NCI-H2196 treated with DMSO at 0.1 percent for 48 hours (cell line): ENCODE measurements around the gene USH1C.

Experiments used
- DNase-seq: peaks from one replicate; lab custom pipeline; 2025; ENCODE audit not compliant: unreplicated experiment; lab: John Stamatoyannopoulos, UW

Gene USH1C

GRCh38 chr11:17550450-17551346, 6.5 kb upstream of the USH1C start:
- no peak for DNase-seq

DNA sequence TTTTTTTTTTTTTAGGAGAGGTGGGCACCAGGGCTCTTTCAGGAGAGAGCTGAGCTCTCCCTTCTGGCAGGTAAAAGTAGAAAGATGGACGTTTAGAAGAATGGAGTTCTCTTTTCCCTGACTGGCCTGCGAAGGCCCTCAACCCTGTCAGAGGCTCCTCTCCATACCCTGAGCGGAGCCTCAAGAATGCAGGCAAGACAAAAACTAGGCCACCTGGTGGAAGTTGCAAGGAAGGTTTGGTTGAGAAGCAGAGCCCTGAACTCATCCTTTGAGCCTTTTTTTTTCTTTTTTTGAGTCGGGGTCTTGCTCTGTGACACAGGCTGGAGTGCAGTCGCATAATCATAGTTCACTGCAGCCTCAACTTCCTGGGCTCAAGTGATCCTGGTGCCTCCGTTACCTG, 4.2 kb upstream of the USH1C start:
- DNase-seq, result no peak

DNA sequence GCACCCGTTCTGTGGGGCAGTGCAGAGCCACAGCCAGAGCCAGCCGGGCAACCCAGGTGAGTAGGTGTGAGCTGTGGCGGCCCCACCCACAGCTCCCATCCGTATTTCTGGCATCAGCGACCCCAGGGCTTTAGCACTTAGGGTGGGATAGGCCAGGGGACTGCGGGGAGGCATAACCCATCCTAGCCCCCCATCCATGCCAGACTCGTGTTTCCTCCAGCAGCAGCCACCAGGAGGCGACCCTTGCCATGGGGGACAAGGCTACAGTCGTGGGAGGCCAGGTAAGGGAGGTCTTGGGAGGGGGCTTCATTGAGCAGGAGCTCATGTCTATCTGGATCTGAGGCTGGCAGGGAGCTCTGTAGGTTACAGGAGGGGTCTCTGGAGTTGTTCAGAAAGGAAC, 3.7 kb upstream of the USH1C start:
- DNase-seq, result no peak

DNA sequence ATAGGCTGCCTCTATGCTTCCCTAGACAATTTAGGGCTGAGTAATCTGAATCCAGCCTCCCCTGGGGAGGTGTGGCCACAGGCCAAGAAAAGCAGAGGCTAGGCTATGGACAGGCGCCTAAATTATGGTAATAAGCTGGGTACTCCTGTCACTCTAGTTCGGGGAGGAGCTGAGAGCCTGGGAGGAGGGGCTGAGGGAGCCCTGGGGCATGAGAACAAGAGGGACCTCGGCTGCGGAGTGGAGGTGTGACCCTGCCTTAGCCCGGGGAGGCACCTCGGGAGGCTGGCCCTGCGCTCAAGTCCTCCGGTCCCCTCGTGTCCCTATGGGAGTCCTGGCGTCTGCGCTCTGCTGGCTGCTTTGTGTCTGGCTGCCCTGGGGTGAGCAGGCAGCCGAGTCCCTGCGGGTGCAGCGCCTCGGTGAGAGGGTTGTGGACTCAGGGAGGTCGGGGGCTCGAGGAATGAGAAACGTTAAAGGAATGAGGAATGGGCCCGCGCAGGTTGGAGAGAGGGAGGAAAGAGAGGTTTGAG, 2.9 kb upstream of the USH1C start, which contains the start of gene OTOG:
Gene OTOG, plus strand, starts transcription at position 209 of the 527 bp plus-strand sequence. Its CDS starts 114 bp downstream, at position 323.
- peak; percentile 57 for DNase-seq

GRCh38 chr11:17546240-17546639, 2.0 kb upstream of the USH1C start:
- DNase-seq, result no peak

DNA sequence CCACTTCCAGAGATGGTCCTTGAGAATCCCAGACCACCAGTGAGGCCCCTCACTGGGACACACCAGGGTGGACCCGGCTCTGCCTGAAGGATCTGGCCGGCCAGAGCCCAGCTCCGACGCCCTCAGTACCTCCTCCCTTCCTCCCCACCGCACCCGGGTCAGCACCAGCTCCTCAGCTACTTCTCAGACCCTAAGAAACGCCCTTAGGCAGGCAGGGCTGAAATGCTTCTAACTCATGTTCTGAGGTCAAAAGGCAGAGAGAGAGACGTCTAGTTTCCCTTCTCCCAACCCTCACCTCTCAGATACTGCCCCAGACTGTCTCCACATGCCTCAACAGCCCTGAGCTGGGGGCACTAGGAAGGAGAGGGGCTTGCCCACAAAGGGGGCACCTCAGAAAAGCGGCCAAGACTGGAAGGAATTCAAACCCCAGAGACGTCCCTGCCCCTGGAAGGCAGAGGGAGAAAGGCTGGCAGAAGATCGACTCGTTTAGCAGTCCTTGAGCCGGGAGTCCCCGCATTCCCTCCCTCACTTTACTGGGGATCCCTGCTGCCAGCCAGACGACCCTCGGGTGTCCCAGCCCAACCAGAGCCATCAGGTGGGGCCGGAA, 539 bp downstream of the USH1C start:
- DNase-seq, result no peak

- no peak for DNase-seq
Measured at GRCh38 chr11:17543041-17543440, 1.2 kb downstream of the USH1C start.

DNA sequence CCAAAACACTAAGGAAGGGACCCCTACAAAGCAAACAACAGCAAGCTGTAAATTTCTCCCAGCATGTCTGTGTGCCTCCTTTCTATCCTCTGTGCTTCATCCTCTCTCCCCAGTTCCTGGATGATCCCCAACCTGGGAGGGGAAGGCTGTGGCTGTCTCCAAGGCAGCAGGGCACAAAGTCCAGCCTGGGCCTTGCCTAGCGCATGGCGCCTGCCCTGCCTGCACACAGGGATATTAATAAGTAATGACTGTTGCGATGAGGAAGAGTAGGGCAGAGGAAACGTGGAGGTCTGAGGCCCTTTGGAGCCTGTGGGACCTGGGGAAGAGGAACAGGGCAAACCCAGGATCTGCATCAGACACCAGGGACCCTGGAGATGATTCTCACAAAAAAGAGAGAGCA, 2.0 kb downstream of the USH1C start:
- DNase-seq, result no peak

DNA sequence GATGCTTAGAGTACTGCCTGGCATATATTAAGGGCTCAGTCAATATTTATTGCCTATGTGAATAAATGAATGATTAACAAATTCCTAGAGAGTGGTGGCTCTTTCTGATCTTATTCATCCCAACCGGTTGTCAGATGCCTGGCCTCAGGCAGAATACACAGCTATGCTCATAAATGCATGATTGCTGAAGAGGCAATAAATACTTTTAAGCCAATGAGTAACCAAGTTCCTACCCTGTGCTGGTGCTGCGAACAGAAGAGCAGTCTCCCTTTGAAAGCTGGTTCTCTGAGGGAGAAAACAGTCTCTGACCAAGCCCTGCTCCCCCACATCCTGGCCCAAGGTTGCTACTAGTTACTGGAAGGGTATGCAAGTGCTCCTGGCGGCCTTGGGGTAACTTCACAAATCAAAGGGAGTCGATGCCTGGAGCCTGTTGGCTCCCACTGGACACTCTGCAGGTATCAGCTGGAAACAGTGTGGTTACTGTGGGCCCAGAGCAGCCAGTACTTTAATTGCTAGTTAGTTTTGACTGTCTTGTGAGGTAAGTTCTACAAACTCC, 2.8 kb downstream of the USH1C start:
- no peak for DNase-seq

GRCh38 chr11:17540807-17541206, 3.4 kb downstream of the USH1C start:
- no peak for DNase-seq

DNA sequence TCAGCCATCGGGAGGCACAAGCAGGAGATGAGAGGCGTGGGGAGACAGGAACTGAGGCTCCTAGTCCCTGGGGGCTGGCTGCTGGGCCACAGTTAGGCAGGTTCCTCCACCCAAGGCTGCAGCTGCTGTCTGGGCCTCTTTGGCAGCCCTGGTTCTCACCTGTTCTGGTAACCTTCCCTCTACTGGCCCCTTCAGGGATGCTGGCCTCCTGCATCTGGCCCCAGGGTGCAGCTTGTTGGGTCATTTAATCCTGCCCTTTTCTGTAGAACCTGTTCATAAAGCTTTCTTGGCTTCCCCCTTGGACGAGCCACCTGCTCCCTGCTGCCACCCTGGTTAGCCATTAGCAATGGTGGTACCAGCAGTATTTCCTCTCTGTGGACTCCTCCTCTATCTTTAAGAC, 5.5 kb downstream of the USH1C start:
- peak; percentile 45 for DNase-seq

DNA sequence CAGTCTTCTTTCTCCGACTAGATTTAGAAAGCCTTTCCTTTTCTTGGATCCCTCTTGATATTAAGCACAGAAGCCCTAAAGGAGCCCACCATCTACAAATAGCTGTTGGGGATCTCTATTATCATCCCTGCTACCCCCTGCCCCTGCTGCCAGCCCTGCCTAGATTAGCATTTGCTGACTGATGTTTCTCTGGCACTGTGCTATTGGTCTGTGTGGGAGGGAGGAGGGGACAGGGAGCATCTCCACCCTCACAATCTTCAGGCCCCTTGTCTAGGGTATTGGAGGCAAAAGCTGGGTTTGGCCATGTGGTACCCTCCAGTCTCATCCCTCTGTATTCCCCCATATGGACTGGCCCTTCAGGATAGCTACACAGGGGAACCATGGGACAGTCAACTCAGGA, 6.2 kb downstream of the USH1C start:
- DNase-seq, result no peak

DNA sequence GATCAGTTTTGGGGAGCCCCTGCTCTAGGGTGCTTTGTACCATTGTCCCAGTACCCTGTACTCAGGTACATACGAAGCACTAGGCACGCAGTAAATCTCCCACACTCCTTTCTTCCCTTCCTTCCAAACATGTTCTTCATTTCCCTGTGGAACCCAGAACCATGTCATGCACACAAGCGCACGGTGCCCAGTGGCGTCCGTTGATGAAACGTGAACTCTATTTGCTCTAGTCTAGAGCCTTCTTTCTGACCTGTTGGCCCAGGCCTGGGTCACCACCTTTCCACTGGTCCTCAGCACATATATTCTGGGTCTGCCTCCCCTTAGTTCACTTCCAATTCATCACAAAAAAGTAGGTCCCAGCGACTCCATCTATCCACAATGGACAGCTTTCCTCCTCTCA, 7.0 kb downstream of the USH1C start:
- DNase-seq, result no peak

DNA sequence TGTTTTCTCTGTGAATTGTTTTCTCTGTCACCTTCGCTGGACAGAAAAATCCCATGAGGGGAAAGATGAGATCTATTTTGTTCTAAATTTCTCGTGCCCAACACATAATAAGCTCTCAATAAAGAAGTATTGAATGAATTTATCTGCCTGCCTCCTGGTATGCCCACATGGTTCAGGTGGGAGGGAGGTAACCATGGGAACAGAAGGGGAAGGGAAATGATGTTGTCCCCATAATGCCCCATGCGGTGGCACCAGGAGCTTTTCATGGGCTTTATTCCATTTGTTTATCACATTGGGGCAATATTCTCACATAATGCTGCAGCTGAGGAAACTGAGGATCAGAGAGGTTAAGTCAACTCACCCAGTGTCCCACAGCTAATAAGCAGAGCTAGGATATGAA, 8.7 kb downstream of the USH1C start:
- DNase-seq, result no peak

- no peak for DNase-seq
Measured at GRCh38 chr11:17533778-17534415, 10.3 kb downstream of the USH1C start.

GRCh38 chr11:17533341-17533740, 10.9 kb downstream of the USH1C start:
- DNase-seq, result no peak

DNA sequence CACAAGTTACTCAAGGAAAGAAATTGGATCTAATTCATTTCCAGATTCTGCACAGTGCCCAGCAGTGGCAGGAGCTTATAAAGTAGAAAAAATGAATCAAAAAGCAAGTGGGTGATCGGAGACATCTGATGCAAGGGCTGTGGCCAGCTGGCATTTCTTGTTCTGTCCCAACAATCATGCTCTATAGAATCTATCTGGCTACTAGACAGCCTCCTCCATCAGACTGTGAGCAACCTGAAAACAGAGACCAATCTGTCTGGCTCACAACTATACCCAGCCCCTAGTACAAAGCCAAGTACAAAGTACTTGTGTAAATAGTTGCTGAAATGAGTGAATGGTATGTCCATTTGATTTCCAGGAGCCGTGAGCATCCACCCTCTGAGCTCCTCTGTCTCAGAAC, 11.4 kb downstream of the USH1C start:
- DNase-seq, result no peak

- no peak for DNase-seq
Measured at GRCh38 chr11:17531636-17532113, 12.5 kb downstream of the USH1C start.

DNA sequence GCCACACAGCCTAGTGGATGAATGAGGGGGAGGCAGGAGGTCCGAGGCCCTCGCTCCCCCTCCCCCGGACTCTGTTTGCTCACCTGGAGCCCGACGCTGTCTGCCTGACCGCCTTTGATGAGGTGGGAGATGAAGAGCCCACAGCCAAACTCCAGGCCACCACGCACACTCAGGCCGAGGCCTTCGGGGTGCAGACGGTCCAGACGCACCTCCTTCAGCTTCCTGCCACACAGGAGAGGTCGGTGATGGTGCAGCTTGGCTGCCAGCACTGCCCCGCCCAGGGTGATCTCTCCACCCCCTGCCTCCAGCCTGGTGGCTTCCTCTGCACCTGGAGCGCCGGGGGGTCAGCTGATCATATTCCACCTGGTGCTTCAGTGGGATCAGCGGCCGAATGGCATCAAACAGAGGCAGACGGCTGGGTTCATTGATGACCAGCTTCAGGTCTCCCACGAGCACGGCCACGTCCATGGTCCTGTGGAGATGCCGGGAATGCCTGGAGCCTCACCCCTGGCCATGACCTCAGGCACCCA, 13.1 kb downstream of the USH1C start:
- DNase-seq, result peak; percentile 74

DNA sequence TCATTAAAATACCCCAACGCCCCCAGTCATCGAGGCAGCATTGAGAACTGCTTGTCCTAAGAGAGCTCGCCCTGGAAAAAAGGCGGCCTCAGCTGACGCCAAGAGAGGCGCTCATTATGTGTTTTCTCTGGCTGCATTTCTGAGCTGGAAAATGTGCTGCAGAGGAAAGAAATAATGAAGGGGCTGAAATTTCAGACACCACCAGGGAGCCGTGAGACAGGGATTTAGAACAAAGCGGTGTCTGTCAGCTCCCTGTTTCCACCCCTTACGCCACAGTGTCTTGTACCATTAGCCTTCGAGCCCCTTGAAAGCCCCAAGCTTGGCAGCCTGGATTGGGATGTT, 14.4 kb downstream of the USH1C start:
- no peak for DNase-seq
